Measurements from ENCODE around the gene RUFY1.
"Not testable (repeated sequence)": the region's sequence is repeated elsewhere in the genome, so short reads cannot be mapped to it uniquely, and the experiment has no call there.

- not testable (repeated sequence) for TF ChIP-seq NFIC (IDR thresholded peaks at IDR 0.05; ENCODE audit: borderline replicate concordance); EZH2phosphoT487 (IDR thresholded peaks at IDR 0.05; ENCODE audit: borderline replicate concordance, low read depth); CTCF (IDR thresholded peaks at IDR 0.05); GABPA (IDR thresholded peaks at IDR 0.05; ENCODE audit: low read depth); POLR2AphosphoS5 (IDR thresholded peaks at IDR 0.05; ENCODE audit: low read depth, low read length)
- 0 out of 2 replicates have a peak, but pooled peaks have one; percentile 4 for TF ChIP-seq RAD21 (IDR thresholded peaks at IDR 0.05; ENCODE audit: low read length)
Measured at GRCh38 chr5:179558261-179558799, 8.0 kb downstream of the RUFY1 start.
